MCF 10A (cell line): ENCODE measurements around the gene CAMK1. TPM values are rescaled to one million over a fixed set of nuclear protein-coding genes. Genes with fewer than 3 reads are reported as not detected.

Source experiments
- Bru-seq: library from RNA; stranded (reverse); fragments of 400-500 nt; gene quantifications from one replicate; lab custom pipeline; 2021; lab: Mats Ljungman, UMichigan
- BruChase-seq, 2 experiments: library from RNA; stranded (reverse); fragments of 400-500 nt; gene quantifications; one replicate each; lab custom pipeline; 2021; lab: Mats Ljungman, UMichigan
- BruUV-seq: library from RNA; stranded (reverse); fragments of 400-500 nt; replicated peaks from 2 replicates; lab custom pipeline; 2021; lab: Mats Ljungman, UMichigan
- CTCF ChIA-PET: fragments of 300-600 bp; sonication (Branson Sonifier 250); formaldehyde crosslinking; extraction: SDS; loops from one replicate; lab custom pipeline; 2021; ENCODE audit warnings: antibody characterized with exemption, inconsistent platforms; lab: Yijun Ruan, JAX
- POLR2A ChIA-PET: fragments of 300-600, 350-650 bp; sonication (Branson Sonifier 250); formaldehyde crosslinking; extraction: SDS; loops from one replicate; lab custom pipeline; 2020; ENCODE audit warnings: antibody characterized with exemption, inconsistent platforms; lab: Yijun Ruan, JAX
- DNase-seq: peaks from one replicate; pipeline ENCODE4 v3.0.0-alpha.2; 2018; ENCODE audit not compliant: unreplicated experiment
- H3K27ac Mint-ChIP-seq: one replicate; pipeline ENCODE4 v1.8.0; 2022; ENCODE audit warnings: mild to moderate bottlenecking, low read depth, mixed read lengths; ENCODE audit not compliant: unreplicated experiment
- H3K27me3 Mint-ChIP-seq: one replicate; pipeline ENCODE4 v1.8.0; 2022; ENCODE audit warnings: mixed read lengths; ENCODE audit not compliant: insufficient read depth, unreplicated experiment
- H3K36me3 Mint-ChIP-seq: one replicate; pipeline ENCODE4 v1.8.0; 2022; ENCODE audit warnings: mild to moderate bottlenecking, moderate library complexity, mixed read lengths; ENCODE audit not compliant: insufficient read depth, unreplicated experiment
- H3K4me1 Mint-ChIP-seq: one replicate; pipeline ENCODE4 v1.8.0; 2022; ENCODE audit warnings: mixed read lengths; ENCODE audit not compliant: insufficient read depth, unreplicated experiment
- H3K4me3 Mint-ChIP-seq: one replicate; pipeline ENCODE4 v1.8.0; 2022; ENCODE audit warnings: mild to moderate bottlenecking, moderate library complexity, mixed read lengths; ENCODE audit not compliant: unreplicated experiment
- H3K9me3 Mint-ChIP-seq: one replicate; pipeline ENCODE4 v1.8.0; 2022; ENCODE audit warnings: mixed read lengths; ENCODE audit not compliant: unreplicated experiment
- CTCF ChIP-seq: fragments of 200-600 bp; IDR thresholded peaks from one replicate; pipeline ENCODE4 v1.8.0; 2022; ENCODE audit warnings: antibody characterized with exemption, mild to moderate bottlenecking; ENCODE audit not compliant: unreplicated experiment
- intact Hi-C: fragments of 100-400 bp; cut with micrococcal nuclease; formaldehyde crosslinking; loops from 2 replicates; pipeline ENCODE4 v1.14.1; 2022
- long read RNA-seq: library from polyadenylated mRNA; stranded (forward); transcript quantifications from one replicate; pipeline ENCODE4 v2.0.0, GENCODE V29; 2022
- total RNA-seq: library from RNA; stranded (reverse); gene quantifications from 2 replicates; pipeline ENCODE4 v1.2.3, GENCODE V29; 2022

Gene CAMK1
- total RNA-seq (8.3 and 11.7 TPM in 2 replicates), Bru-seq, nascent RNA (percentile 41 among the genes with signal in this experiment), BruChase-seq, experiment 1, labeled RNA remaining after a 6-hour chase (percentile 41 among the genes with signal in this experiment), BruChase-seq, experiment 2, labeled RNA remaining after a 2-hour chase (percentile 42 among the genes with signal in this experiment)
- long read RNA-seq, transcript CAMK1-201 (12 exons, 1,488 nt): major isoform, 15 of 26 reads
- long read RNA-seq, partial matches to known transcripts: 2 of 26 reads
- long read RNA-seq, other reads (novel, unspliced or antisense): 5 of 26 reads

GRCh38 chr3:9769426-9770275 is at the start of gene CAMK1:
Gene CAMK1 (minus strand): TSS chr3:9769947. CDS start chr3:9767749, 2,198 bp downstream.
- CTCF ChIA-PET: interaction anchor here (0.6 kb wide), 1 partner anchor 37 kb away, joined by 3 read pairs; no protein-coding TSS in a partner anchor
- no TSS peak for BruUV-seq
- peaks cover 7% of the 10 kb centered on the region for H3K4me1 Mint-ChIP-seq

GRCh38 chr3:9818666-9819335 is 49.1 kb upstream of the CAMK1 start:
- no peak for TF ChIP-seq CTCF
- Mint-ChIP-seq H3K9me3 (no peaks in the 10 kb centered on the region), H3K36me3 (no peaks in the 10 kb centered on the region), H3K27ac (no peak overlapping the region), H3K4me3 (no peak overlapping the region), H3K4me1 (no peaks in the 10 kb centered on the region), H3K27me3 (no peaks in the 10 kb centered on the region)
- CTCF ChIA-PET: interaction anchor here (0.6 to 1.3 kb wide), 2 partner anchors 105 to 128 kb away, joined by 3 to 4 read pairs; no protein-coding TSS in a partner anchor
- POLR2A ChIA-PET: interaction anchor here (1.1 to 1.4 kb wide), 3 partner anchors 10 to 93 kb away, joined by 3 to 4 read pairs (median 3); no protein-coding TSS in a partner anchor
- intact Hi-C loops: no loop called here
- DNase-seq: no peak
- no TSS peak for BruUV-seq

More at GRCh38 chr3:9769426-9770275, at the start of gene CAMK1:
- H3K4me3 Mint-ChIP-seq: peak within 1 kb of the TSS; percentile 59
- peaks cover 4% of the 10 kb centered on the region for H3K36me3 Mint-ChIP-seq
- no peaks in the 10 kb centered on the region for H3K9me3 Mint-ChIP-seq
- TF ChIP-seq CTCF: no peak
- H3K27ac Mint-ChIP-seq: peak within 1 kb of the TSS; percentile 46
- intact Hi-C loops: no loop called here
- no peaks in the 10 kb centered on the region for H3K27me3 Mint-ChIP-seq
- POLR2A ChIA-PET: interaction anchor here (0.9 to 1.4 kb wide), 3 partner anchors 9 to 164 kb away, joined by 3 to 5 read pairs (median 3); partner anchors contain the start of genes BRPF1 and CRELD1
- DNase-seq: peak; percentile 57

- CTCF ChIA-PET: interaction anchor here (0.6 to 0.9 kb wide), 3 partner anchors 11 to 129 kb away, joined by 3 read pairs; no protein-coding TSS in a partner anchor
- no peak overlapping the region for H3K27ac Mint-ChIP-seq
- TF ChIP-seq CTCF: no peak
- intact Hi-C loops: no loop called here
- no peak overlapping the region for H3K4me3 Mint-ChIP-seq
- POLR2A ChIA-PET: interaction anchor here (1.1 kb wide), 1 partner anchor 11 kb away, joined by 4 read pairs; no protein-coding TSS in a partner anchor
- no peaks in the 10 kb centered on the region for H3K9me3 Mint-ChIP-seq
- BruUV-seq: no TSS peak
- peak; percentile 16 for DNase-seq
- H3K4me1 Mint-ChIP-seq: no peaks in the 10 kb centered on the region
- H3K27me3 Mint-ChIP-seq: no peaks in the 10 kb centered on the region
- no peaks in the 10 kb centered on the region for H3K36me3 Mint-ChIP-seq
These were observed 47.7 kb upstream of the CAMK1 start for GRCh38 chr3:9817436-9817835.
